IPS DF 19.7 (cell line): Measurements from ENCODE around the gene IL22RA2.

ENCODE experiments used
- DNase-seq: peaks from one replicate; pipeline ENCODE4 v3.0.0-alpha.2; 2013; ENCODE audit warnings: low read depth, low spot score

The IL22RA2 gene

DNA sequence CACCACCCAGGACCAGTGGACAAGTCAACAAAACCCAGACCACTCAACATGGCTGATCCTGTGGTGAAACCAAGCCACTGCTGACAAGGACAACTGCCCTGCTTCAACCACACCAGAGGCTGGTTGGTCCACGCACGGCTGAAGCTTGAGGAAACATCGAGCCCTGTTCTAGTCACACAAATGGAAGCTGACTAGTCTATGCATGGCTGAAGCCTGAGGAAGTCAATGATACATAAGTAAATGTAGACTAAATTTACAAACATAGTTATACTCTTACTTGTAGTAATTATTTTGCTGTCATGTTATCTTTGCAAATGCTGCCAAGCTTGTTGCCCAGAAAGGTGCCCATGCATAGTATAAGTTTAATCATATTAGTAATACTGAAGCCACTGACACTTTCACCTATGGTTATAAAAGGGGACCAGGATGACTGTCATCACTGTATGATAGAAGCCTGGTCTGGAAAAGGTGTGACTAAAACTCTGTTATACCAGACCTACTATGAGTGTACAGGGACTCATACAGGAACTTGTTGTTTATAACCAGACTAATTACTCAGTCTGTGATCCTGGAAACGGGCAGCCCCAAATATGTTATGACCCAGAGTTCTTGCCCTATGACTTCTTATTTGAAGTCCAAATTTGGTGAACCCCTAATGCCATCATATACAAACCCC lies 5.6 kb downstream of the IL22RA2 start:
- no peak for DNase-seq

GRCh38 chr6:137166247-137167098 lies 7.0 kb downstream of the IL22RA2 start:
- no peak for DNase-seq

DNA sequence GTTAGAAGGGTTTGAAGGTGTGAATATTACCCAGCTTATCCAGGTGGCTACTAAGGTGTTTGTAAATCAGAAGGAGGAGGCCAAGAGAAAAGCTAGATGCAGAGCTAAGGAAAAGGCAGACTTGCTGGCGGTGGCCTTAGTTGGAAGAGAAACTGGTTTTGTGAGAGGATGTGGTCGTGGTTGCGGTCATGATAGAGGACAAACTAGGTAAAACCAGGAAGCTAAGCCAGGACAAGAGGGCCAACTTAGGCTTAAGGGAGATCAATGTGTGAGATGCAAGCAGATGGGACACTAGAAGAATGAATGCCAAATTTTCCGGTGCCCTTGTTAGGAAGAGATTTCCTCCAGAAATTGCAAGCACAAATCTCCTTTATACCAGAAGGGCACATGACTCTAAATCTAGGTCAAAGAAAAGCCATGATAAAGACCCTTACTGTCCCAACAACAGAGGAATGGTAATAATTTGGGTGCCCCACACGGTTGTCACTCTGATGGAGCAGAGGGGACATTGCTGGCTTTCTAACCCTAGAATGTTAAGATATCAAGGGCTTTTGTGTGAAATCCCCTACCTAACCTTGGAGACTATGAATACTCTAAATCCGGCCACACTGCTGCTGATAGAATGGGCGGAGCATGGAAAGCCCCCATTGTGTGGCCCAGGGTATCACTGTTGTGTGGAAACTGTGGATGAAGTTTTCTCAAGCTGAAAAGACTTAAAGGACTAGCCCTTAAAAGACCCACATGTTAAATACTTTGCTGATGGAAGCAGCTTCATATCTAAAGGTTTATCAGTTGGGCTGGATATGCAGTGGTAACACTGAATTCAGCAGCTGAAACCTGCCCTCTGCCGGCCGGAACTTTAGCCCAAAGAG lies 7.8 kb downstream of the IL22RA2 start:
- DNase-seq = no peak

DNA sequence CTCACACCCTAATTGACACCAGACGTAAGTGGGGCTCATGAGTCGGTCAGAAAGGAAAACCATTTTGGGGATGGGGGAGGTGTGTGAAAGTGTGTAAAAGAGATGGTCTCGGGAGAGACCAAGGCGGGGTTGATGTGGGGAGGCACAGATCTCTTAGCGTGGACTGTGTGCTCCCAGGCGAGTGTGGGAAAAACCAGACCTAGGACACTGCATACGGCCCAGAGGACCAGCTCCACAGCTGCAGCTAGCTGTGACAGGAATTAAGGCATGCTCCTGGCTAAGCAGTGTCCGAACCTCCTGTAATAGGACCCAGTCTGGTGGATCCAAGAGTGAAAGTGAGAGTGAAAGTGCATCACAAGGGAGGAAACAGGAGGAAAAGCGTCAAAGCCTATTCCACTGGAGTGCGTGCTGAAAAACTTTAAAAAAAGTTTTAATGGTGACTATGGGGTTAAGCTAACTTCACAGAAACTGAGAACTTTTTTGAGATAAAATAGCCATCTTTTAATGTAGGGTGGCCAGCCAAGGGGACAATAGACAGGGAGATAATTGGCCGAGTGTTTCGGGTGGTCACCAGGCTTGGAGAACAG lies 9.6 kb downstream of the IL22RA2 start:
- DNase-seq = no peak

DNA sequence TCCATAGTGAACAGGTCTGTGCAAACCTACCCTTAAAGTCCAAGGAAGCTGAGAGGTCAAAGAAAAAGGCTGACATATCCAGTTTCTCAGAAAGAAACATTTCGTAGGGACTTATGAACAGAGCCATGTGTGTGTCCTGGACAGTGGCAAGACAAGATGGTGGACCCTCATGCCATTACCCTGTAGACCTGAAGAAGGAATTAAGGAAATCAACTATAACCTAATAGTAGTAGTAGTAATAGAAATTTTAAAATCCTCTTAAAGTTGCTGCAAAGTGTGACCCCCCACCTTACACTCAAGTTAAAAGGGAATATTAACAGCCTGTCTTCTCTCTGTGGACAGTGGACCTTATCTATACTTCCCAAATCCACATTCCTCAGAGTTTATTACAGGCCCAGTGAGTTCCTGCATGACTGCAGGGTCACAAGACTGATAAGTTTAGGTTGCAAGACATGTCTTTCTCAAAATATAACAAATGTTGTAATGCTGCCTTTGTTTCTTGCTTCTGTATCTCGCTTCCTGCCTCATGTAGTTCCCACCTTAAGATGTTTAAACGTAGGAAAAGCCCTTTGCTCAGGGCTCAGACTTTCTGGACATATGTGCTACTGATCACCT lies 10.6 kb downstream of the IL22RA2 start:
- DNase-seq = no peak

DNA sequence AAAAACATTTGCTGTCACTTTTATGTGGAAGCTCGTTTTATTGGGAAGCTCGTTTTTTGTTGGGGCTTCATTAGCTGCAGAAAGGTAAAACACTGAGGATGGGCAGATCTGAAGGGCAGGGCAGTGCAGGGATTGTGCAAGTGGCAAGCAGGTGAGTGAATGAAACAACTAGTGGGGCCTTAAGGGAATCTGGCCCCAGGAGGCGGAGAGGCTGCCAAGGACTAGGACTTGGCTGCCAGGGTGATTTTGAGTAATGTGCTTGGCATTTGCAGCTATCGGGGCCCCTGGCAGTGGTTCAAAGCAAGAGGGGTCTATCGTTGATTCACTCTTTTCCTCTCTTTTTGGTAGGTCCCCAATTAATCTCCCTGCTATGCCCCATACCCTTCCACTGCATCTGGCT lies 11.5 kb downstream of the IL22RA2 start:
- DNase-seq = no peak

DNA sequence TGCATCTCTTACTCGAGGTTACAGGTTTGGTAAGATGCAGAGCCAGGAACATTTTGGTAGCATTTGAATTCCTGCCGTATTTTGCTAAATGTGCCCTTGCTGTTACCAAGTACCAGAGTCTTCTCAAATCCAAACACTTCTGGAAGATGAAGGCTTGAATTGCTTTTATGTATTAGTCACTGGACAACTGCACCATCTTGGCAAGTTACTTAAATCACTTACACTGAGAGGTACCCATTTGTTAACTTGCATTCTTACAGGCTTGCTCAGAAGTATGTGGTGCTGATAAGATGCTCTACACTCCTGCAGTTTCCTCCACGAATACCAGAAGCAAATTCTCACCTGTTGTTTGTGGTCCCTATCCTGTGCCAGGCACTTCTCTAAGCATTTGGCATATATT lies 12.7 kb downstream of the IL22RA2 start:
- DNase-seq = no peak

DNA sequence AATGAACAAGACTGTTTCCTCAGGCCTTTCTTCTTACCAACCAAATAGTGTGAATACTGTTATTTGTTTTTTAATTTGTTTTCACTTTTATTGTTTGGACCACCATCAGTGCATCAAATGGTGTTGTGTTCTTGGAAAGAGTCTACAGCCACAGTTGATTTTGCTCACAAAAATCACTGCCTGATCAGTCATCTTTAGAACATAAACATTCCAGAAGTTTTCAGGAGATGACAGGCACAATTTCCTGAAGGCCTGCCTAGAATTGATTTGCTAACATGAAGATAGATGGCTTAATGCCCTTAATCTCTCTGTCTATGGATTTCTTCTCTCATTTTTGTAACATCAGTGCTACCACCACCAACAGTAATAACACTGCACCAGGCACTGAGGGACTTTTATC lies 13.5 kb downstream of the IL22RA2 start:
- no peak for DNase-seq

- no peak for DNase-seq
These were observed 15.8 kb downstream of the IL22RA2 start for GRCh38 chr6:137157601-137158000.

GRCh38 chr6:137156650-137157049 lies 16.8 kb downstream of the IL22RA2 start:
- DNase-seq = no peak

GRCh38 chr6:137155830-137156229 lies 17.6 kb downstream of the IL22RA2 start:
- no peak for DNase-seq

- no peak for DNase-seq
These were observed 23.4 kb downstream of the IL22RA2 start for GRCh38 chr6:137150072-137150471.

DNA sequence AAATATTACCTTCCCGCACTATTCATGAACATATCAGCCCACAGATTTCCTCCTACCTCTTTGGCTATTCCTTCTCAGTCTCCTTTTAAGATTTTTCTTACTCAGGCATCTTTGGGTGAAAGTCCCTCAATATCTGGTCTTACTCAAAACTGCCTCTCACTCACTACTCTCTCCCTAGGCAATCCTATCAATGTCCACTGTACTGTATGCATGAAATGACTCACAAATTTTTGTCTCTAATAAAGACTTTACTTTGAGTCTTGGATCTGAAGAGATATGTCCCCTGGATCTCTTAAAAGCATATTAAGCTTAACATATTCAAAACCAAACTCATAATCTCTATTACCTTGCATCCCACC lies 24.4 kb downstream of the IL22RA2 start:
- no peak for DNase-seq

- no peak for DNase-seq
These were observed 25.0 kb downstream of the IL22RA2 start for GRCh38 chr6:137148306-137149034.

- no peak for DNase-seq
These were observed 26.2 kb downstream of the IL22RA2 start for GRCh38 chr6:137147195-137147594.

- DNase-seq = no peak
These were observed 27.2 kb downstream of the IL22RA2 start for GRCh38 chr6:137146206-137146605.

GRCh38 chr6:137145421-137145820 lies 28.0 kb downstream of the IL22RA2 start:
- no peak for DNase-seq

DNA sequence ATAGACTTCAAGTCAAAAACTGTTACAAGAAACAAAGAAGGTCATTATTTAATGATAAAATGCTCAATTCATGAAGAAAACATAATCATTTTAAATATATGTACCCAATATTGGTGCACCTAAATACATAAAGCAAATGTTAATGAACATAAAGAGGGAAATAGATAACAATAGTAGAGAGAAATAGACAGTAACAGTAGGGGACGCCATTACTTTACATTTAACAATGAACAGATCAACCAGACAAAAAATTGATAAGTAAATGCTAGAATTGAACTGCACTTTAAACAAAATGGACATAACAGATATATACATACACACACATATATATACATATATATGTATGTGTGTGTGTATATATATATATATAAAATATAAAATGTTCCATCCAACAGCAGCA lies 37.4 kb downstream of the IL22RA2 start:
- DNase-seq = no peak

GRCh38 chr6:137134483-137134882 lies 39.0 kb downstream of the IL22RA2 start:
- no peak for DNase-seq

DNA sequence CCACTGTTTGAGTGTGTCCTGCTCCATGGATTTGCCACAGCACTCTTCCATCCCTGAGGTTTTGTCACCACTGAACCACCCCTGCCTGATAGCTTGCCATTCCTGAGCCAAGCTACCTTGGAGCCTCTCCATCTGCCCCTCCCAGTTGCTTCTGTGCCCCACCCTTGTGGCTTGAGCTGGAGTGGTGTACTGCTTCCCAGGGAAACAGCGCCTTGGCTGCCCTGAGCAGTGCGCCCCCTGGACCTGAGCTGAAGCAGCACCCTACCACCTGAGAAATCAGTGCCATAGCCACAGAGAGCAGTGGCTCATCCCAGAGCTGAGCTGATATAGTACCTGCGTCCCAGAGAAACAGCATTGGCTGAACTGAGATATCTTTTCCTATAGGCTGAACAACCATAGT lies 40.3 kb downstream of the IL22RA2 start:
- no peak for DNase-seq
